ENCODE measurements around the gene TEX48. TPM values are rescaled to one million over a fixed set of nuclear protein-coding genes. Genes with fewer than 3 reads are reported as not detected.

TEX48 gene
- total RNA-seq, 2 donors from 2014 or later: not detected

DNA sequence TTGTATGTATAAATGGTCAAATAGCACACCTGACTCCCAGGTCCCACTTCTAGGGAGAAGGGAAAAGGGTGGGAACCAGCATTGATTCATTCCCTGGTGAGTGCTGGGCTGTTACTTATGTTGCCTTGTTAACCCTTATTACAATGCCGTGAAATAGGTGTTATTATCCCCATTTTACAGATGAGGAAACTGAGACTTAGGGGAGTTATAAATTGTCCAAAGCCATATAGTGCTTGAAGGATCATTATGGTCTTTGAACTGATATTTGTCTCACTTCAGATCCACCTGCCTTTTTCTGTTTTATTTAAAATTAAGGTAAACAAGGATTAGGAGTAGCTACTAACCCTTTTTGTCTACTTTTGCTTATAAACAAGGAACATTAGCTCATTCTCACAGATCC, 54.4 kb downstream of the TEX48 start:
- Histone ChIP-seq H3K9me3 (no peaks in the 10 kb centered on the region), H3K36me3 (no peaks in the 10 kb centered on the region), H3K27ac (no peak overlapping the region), H3K27me3 (replicated peaks; ENCODE audit: insufficient read depth) (no peaks in the 10 kb centered on the region), H3K4me3 (no peak overlapping the region), H3K4me1 (replicated peaks) (no peaks in the 10 kb centered on the region)
- no peak for TF ChIP-seq POLR2A (IDR thresholded peaks at IDR 0.05)
- TF ChIP-seq, protein P1, sequence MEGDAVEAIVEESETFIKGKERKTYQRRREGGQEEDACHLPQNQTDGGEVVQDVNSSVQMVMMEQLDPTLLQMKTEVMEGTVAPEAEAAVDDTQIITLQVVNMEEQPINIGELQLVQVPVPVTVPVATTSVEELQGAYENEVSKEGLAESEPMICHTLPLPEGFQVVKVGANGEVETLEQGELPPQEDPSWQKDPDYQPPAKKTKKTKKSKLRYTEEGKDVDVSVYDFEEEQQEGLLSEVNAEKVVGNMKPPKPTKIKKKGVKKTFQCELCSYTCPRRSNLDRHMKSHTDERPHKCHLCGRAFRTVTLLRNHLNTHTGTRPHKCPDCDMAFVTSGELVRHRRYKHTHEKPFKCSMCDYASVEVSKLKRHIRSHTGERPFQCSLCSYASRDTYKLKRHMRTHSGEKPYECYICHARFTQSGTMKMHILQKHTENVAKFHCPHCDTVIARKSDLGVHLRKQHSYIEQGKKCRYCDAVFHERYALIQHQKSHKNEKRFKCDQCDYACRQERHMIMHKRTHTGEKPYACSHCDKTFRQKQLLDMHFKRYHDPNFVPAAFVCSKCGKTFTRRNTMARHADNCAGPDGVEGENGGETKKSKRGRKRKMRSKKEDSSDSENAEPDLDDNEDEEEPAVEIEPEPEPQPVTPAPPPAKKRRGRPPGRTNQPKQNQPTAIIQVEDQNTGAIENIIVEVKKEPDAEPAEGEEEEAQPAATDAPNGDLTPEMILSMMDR (IDR thresholded peaks at IDR 0.05): no peak
- TF ChIP-seq POLR2AphosphoS5 (IDR thresholded peaks at IDR 0.05): no peak
- WGBS: 100% methylated on average over 1 of the region's 1 CpG
- DNase-seq (ENCODE audit: low spot score): no peak
- intact Hi-C loops (cut with DNase I): no loop called here

DNA sequence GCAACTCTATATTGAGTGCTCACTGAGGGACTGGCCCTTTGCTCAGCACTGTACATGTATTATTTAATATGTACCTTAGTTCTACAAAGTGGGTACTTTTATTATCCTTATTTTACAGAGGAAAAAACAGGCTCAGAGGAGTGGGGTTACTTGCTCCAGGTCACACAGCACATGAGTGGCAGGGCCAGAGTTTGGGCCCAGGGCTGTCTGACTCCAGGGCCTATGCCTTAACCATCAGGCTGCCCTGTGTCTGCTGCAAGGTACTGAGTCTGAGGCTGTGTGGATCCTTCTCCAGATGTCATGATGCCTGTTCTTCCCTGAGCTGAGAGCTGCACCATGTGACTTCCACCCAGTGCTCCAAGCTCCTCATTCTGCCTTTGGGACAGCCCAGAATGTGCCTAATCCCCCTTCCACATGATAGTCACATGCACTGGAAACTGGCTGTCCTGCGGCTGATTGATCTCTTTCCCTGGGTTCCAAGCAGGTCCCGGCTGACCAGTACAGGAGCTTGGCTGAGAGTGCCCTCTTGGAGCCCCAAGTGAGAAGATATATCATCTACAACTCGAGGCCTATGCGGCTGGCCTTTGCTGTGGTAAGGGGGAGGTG, 55.5 kb downstream of the TEX48 start:
- H3K9me3 ChIP-seq: no peaks in the 10 kb centered on the region
- H3K4me1 ChIP-seq (replicated peaks): peaks cover 1% of the 10 kb centered on the region
- DNase-seq (ENCODE audit: low spot score): no peak
- no peak overlapping the region for H3K27ac ChIP-seq
- intact Hi-C loops (cut with DNase I): no loop called here
- TF ChIP-seq, protein P1 (IDR thresholded peaks at IDR 0.05): no peak
- TF ChIP-seq POLR2A (IDR thresholded peaks at IDR 0.05) (no peak), POLR2AphosphoS5 (IDR thresholded peaks at IDR 0.05) (no peak)
- H3K36me3 ChIP-seq: no peaks in the 10 kb centered on the region
- H3K4me3 ChIP-seq: no peak overlapping the region
- H3K27me3 ChIP-seq (replicated peaks; ENCODE audit: insufficient read depth): no peaks in the 10 kb centered on the region
- WGBS: 92% methylated on average over 4 of the region's 4 CpGs

DNA sequence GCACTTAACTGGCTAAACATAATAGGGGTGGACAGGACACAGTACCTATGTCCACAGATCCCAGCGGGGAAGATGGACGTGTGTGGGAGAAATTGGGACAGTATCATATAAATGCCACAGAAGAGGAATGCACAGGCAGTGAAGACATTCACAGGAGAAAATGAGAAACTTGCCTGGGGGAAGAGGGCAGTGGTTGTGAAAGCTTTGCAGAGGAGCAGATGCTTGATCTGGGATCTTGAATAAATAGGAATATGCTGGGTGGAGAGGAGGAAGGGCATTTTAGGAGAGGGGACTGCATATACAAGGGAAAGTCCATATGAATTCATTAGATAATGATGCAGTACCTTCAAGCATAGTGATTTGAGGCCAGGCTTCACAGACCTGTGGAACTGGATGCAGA, 57.3 kb downstream of the TEX48 start:
- Histone ChIP-seq H3K36me3 (no peaks in the 10 kb centered on the region), H3K27me3 (replicated peaks; ENCODE audit: insufficient read depth) (no peaks in the 10 kb centered on the region), H3K4me1 (replicated peaks) (peaks cover 12% of the 10 kb centered on the region), H3K4me3 (no peak overlapping the region), H3K27ac (no peak overlapping the region), H3K9me3 (no peaks in the 10 kb centered on the region)
- WGBS: 70% methylated on average over 2 of the region's 2 CpGs
- intact Hi-C loops (cut with DNase I): no loop called here
- TF ChIP-seq, protein P1 (IDR thresholded peaks at IDR 0.05): no peak
- TF ChIP-seq POLR2AphosphoS5 (IDR thresholded peaks at IDR 0.05): no peak
- TF ChIP-seq POLR2A (IDR thresholded peaks at IDR 0.05): no peak
- no peak for DNase-seq (ENCODE audit: low spot score)

DNA sequence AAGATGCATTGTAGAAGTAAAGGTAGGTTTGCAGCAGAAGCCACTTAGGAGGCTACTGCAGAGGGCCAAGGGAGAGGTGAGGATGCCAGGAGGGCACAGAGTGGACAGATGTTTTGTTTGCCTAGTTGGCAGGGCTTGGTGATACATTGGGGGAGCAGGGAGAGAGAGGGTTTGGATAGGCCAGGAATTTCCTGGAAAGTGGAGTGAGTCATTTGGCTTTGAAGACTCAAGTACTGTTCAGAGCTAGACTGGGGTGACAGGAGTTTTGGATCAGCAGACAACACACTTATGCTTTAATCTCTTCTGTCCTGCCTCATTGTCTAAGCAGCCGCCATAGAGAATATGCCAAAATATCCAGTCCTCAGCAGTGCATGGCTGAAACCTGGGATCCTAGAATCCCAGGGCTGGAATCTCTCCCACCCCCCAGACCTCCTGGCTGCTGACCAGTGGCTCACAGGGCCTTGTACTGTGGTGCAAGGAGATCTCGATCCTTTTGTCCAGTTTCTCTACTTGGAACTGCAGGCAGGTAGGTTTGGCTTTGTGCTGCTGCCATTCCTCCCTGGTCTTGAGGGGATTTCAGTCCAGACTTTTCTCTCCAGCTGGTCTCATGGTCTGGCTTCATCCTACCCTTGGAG, 59.9 kb downstream of the TEX48 start:
- H3K4me3 ChIP-seq: no peak overlapping the region
- H3K4me1 ChIP-seq (replicated peaks): peaks cover 20% of the 10 kb centered on the region
- 58% methylated on average over 2 of the region's 2 CpGs for WGBS
- no peak for DNase-seq (ENCODE audit: low spot score)
- H3K36me3 ChIP-seq: no peaks in the 10 kb centered on the region
- intact Hi-C loops (cut with DNase I): no loop called here
- H3K27me3 ChIP-seq (replicated peaks; ENCODE audit: insufficient read depth): no peaks in the 10 kb centered on the region
- H3K27ac ChIP-seq: peak overlapping the region; percentile 6 to 20
- no peaks in the 10 kb centered on the region for H3K9me3 ChIP-seq
- TF ChIP-seq POLR2A (IDR thresholded peaks at IDR 0.05) (no peak), POLR2AphosphoS5 (IDR thresholded peaks at IDR 0.05) (peak; percentile 7)
- TF ChIP-seq, protein P1 (IDR thresholded peaks at IDR 0.05): no peak

DNA sequence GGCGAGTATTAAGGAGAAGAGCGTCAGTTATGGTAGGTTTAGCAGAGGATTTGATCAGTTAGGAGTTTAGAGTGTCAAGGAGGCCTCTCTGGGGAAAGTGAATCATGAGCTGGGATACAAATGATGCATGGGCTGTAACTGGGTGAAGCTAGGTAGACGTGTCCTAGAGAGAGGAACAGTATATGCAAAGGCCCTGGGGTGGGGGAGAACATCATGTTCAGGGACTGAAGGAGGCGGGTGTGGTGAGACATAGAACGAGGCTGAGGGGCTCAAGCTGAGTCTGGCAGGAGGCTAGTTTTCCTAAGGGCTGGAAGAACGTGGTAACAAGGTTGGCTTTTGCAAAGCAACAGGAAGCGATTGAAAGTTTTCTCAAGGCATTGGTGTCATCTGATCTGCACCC, 60.4 kb downstream of the TEX48 start:
- WGBS: 79% methylated on average over 7 of the region's 7 CpGs
- TF ChIP-seq POLR2A (IDR thresholded peaks at IDR 0.05) (no peak), POLR2AphosphoS5 (IDR thresholded peaks at IDR 0.05) (no peak)
- TF ChIP-seq, protein P1 (IDR thresholded peaks at IDR 0.05): no peak
- peak overlapping the region; percentile 6 to 20 for H3K27ac ChIP-seq
- H3K36me3 ChIP-seq: no peaks in the 10 kb centered on the region
- no peaks in the 10 kb centered on the region for H3K27me3 ChIP-seq (replicated peaks; ENCODE audit: insufficient read depth)
- H3K4me1 ChIP-seq (replicated peaks): peaks cover 23% of the 10 kb centered on the region
- intact Hi-C loops (cut with DNase I): no loop called here
- no peaks in the 10 kb centered on the region for H3K9me3 ChIP-seq
- no peak overlapping the region for H3K4me3 ChIP-seq
- DNase-seq (ENCODE audit: low spot score): no peak
